ENCODE results near the gene HAPLN2.
"Not testable (repeated sequence)": the region's sequence is repeated elsewhere in the genome, so short reads cannot be mapped to it uniquely, and the experiment has no call there.

Gene HAPLN2

GRCh38 chr1:156618853-156619581, at the start of gene HAPLN2:
Gene HAPLN2 (plus strand): TSS chr1:156619415. CDS start chr1:156623491, 4,076 bp downstream.
- DNase-seq: no peak

DNA sequence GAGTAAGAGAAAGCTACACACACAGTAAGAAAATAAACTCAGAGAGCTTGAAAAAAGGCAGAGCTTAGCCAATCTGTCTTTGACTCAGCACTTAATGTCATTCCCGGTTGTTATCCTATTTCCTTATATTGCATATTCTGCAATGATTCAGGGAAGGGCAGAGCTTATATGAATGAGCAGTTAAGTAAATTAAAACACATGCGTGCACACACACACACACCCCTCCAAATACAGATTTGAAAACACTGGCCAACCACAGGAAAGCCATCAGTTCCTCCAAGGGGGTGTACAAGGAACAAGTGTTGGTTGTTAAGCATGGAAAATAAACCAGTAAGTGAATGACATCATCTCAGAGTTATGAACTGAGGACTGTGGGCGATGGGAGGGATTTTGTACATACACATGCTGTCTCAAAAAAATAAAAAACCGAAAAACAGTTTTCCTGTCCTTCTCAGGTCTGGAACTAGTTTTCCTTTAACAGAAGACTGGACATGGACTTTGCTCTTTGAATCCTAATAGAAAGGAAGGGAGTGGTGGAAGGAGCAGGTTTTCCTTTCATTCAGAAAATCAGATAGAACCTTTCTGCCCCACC, 47.9 kb upstream of the HAPLN2 start:
- no peak for DNase-seq

DNA sequence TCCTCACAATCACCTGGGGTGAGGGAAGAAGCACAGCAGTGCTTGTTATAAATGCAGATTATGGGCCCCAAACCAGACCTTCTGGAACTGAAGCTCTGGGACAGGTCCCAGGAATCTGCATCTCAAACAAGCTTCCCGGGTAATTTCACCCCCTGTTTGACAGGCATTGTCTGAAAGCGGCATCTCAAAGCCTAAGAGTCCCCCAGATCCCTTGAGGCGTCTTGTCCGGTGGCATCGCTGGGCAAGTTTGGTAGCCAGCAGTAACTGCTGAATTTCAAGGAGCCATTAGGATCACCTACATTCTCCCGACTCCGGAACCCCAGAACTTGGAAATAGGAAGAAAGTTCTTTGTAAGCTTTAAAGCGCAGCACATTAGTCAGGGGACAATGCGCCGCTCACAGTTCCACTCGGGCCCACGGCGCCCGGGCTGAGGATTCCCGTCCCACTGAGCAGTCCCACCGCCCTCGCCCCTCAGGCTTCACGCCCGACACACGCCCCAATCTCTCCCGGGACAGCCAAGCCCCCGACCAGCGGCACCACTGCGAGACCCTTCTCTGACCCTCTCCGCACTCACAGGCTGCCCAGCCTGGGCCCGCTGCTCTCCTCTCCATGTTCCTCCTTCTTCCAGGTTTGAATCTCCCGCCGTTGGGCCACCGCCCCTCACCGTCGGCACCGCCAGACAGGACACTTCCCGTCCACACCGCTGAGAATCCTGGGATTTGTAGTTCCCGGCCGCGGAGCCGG, 47.1 kb upstream of the HAPLN2 start, which contains the start of gene IQGAP3:
Gene IQGAP3 (minus strand): TSS at position 647 of the 744 bp plus-strand sequence. CDS start 36 bp downstream, at position 611.
- peak; percentile 95 for DNase-seq

DNA sequence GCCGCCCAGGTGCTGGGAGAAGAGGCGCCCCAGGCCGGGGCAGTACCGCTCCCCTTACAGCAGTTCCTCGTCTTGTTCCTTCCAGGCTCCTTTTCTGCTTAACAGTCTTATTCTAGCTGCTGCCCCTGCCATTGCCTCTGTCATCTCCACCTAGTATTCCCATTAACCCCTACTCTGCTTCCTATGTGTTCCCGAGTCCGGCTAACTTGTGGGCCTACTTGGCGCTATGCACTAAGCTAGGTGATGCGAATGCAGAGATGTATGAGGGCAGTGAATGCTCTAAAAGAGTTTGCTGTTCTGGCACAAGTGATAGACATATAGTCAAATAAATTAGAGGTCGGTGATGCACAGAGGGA, 46.6 kb upstream of the HAPLN2 start:
- DNase-seq: no peak

- no peak for DNase-seq
These were observed 45.1 kb upstream of the HAPLN2 start for GRCh38 chr1:156574039-156574633.

DNA sequence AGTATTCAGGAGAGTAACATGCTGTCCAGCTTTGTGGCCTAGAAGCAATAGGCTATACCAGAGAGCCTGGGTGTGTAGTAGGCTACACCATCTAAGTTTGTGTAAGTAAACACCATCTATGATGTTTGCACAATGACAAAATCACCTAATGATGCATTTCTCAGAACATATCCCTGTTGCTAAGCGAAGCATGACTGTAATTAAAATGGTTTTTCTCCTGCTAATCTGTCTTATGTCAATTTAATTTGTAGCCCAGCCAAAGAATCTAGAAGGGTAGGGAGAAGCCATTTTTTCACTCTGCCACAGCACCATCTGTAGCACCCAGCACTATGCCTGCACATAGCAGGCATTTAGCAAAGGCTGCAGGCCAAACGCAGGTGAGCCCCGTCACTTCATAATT, 41.7 kb upstream of the HAPLN2 start:
- no peak for DNase-seq

DNA sequence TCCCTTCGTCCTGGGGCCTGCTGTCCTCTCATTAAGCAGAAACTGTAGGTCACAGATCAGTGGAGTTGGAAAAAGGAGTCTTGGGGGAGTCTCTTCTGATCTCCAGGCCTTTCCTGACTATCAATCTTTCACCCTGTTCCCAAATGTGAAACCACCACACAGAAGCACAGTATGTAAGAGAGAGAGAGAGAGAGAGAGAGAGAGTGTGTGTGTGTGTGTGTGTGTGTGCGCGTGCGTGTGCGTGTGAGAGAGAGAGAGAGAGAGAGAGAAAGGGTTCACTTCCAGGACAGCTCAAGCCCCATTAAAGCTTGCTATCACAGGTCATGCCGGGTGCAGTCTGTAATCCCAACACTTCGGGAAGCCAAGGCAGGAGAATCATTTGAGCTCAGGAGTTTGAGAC, 41.2 kb upstream of the HAPLN2 start:
- no peak for DNase-seq

DNA sequence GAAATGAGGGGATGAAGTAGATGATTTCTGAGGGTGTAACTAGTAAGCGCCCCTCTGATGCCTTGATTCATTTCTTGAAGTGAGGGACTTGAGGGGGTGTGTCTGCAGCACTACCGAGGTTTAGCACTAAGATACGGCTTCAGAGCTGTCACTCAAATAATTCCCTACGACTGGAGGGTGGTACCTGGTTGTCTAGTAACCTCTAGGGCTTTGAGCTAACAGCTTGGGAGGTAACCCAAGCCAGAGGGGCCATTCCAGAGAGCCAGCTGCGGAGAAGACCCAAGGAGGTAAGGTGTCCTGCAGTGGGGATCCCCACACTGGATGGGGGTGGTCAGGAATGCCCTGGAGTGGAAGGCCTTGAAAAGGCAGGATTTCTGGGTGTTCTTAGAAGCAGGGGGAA, 39.7 kb upstream of the HAPLN2 start, which contains the start of gene TTC24:
Gene TTC24 (plus strand): TSS at position 252 of the 400 bp plus-strand sequence. CDS start 1,642 bp downstream, outside the sequence.
- no peak for DNase-seq

- no peak for DNase-seq
These were observed 37.4 kb upstream of the HAPLN2 start for GRCh38 chr1:156581661-156582387.

- DNase-seq: no peak
These were observed 36.7 kb upstream of the HAPLN2 start for GRCh38 chr1:156582388-156583017.

- peak; percentile 63 for DNase-seq
These were observed 35.2 kb upstream of the HAPLN2 start for GRCh38 chr1:156583821-156584622.

- DNase-seq: peak; percentile 62
These were observed 34.4 kb upstream of the HAPLN2 start for GRCh38 chr1:156584813-156585212.

DNA sequence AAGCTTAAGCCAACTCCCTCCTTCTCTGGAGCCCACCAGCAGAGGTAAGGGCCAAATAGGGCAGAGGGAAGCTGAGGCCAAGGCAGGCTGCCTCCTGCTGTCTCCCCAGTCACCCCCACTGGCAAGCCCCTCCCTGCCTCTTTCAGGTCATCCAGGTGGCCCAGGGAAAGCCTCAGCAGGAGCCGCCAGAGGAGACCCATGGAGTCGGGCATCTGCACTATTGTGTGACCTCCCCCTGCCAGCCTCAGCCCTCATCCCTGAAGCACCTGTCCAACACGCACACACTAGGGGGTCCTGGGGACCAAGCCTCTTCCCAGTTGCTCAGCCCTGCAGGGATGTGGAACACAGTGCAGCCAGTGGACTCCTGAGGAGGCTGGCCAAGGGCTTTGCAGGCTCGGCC, 32.9 kb upstream of the HAPLN2 start:
- DNase-seq: no peak

DNA sequence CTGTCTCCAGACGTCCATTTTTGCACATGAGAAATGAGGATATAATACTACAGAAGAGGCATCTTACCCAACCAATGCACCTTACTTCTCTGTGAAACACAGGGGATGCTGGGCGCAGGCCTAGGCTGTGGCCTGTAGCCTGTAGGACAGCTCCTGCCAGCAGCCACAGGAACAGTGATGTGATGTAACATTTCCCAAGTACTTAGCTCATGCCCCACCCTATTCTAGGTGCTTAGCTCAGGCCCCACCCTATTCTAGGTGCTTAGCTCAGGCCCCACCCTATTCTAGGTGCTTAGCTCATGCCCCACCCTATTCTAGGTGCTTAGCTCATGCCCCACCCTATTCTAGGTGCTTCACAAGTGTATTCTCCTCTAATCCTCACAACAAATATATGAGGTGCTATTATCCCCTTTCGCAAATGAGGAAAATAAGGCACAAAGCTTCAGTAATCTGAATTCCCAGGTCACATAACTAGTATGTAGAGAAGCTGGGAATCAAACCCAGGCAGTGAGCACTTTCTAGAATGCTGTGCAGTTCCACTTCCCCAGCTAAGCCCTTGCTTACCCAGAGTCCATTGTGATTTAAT, 32.2 kb upstream of the HAPLN2 start:
- DNase-seq: no peak

DNA sequence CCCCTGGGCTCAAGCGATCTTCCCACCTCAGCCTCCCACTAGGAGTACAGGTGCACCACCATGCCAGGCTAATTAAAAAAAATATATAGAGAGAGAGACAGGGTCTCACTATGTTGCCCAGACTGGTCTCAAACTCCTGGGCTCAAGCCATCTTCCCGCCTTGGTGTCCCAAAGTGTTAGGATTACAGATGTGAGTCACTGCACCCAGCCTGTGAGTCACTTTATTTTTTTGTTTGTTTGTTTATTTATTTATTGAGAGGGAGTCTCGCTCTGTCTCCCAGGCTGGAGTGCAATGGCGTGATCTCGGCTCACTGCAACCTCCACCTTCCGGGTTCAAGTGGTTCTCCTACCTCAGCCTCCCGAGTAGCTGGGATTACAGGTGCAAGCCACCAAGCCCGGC, 31.3 kb upstream of the HAPLN2 start:
- DNase-seq: not testable (repeated sequence)

- no peak for DNase-seq
These were observed 29.7 kb upstream of the HAPLN2 start for GRCh38 chr1:156589546-156589945.

DNA sequence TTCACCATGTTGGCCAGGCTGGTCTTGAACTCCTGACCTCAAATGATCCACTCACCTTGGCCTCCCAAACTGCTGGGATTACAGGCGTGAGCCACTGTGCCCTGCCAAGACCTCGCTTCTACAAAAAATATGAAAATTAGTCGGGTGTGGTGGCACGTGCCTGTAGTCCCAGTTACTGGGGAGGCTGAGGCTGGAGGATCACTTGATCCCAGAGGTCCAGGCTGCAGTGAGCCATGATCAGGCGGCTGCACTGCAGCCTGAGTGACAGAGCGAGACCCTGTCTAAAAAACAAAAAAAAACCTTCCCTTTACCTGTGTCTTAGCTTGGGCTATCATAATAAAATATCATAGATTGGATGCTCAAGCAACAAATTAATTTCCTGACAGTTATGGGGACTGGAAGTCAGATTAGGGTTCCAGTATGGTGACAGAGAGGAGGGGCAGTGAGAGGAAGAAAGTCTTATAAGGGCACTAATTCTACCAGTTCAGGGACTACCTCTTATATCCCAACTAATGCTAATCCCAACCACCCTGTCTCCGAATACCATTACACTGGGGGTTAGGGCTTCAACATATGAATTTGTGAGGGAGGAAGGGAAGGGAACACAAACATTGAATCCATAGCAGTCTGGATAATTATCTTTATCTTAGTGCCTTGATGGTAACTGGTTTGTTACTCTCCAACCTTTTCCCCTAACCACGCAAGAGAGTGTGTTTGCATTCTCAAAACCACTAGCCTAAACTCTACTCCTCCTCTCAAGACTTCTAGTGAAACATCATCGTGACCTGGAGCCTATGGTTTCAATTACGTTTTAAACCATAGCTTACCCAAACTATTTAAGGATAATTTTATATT, 28.7 kb upstream of the HAPLN2 start:
- no peak for DNase-seq

DNA sequence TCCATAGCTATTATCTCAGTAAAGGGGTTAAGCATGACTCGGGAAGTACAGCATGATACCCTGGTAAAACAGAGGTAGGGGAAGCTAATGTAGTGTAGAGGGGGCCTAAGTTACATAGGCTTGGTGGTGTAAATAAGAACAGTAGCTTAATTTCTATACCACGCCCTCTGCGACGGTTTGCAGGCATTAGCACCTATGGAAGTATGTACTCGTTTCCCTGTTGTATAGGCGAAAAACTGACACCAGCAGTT, 28.1 kb upstream of the HAPLN2 start:
- DNase-seq: no peak

DNA sequence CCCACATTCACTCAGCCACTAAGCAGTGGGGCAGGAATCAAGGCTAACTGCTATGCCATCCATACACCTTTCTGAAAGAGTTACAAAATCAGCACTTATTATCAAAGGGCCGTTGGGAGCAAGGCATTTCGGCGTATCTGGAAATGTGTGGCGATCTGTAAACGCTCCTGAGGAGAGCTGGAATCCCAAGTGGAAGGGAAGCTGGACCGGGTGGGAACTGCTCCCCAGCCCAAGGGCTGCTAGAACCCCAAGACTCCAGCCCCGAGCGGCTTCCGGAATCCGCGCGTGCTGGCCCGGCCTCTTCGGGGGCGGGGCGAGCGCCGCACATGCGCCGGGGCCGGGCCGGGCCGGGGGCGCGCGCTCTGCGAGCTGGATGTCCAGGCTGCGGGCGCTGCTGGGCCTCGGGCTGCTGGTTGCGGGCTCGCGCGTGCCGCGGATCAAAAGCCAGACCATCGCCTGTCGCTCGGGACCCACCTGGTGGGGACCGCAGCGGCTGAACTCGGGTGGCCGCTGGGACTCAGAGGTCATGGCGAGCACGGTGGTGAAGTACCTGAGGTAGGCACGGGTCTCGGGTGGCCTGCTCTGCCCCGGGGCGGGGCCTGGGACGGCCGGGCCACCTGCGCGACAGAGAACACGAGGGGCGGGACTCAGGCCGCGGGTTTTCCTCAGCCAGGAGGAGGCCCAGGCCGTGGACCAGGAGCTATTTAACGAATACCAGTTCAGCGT, 27.6 kb upstream of the HAPLN2 start, which contains the start of gene NAXE:
Gene NAXE (plus strand): TSS at position 345 of the 726 bp plus-strand sequence. CDS start 29 bp downstream, at position 374.
- peak; percentile 69 for DNase-seq

Data from 8988T (cell line).